T-helper 2 cell treated with Interferon-gamma antibody and Interleukin-4, amounts not matched to agents 5 μg/mL and 100 μg/mL, for 36 hours (primary cell): Measurements from ENCODE around the gene NUDCD2.
A peak's percentile ranks its signal among the peaks of the same experiment; 100 is the strongest.
"Not testable (repeated sequence)": the region's sequence is repeated elsewhere in the genome, so short reads cannot be mapped to it uniquely, and the experiment has no call there.

Experiments
- DNase-seq: peaks from one replicate; pipeline ENCODE4 v3.0.0; 2021; ENCODE audit warnings: low spot score
- H3K27ac Mint-ChIP-seq: one replicate; pipeline ENCODE4 v1.8.0; 2021; ENCODE audit warnings: mild to moderate bottlenecking, mixed read lengths
- H3K27me3 Mint-ChIP-seq: one replicate; pipeline ENCODE4 v1.8.0; 2021; ENCODE audit warnings: low read depth, mixed read lengths
- H3K36me3 Mint-ChIP-seq: one replicate; pipeline ENCODE4 v1.8.0; 2021; ENCODE audit warnings: low read depth, mixed read lengths
- H3K4me1 Mint-ChIP-seq: one replicate; pipeline ENCODE4 v1.8.0; 2021; ENCODE audit warnings: low read depth, mixed read lengths
- H3K4me3 Mint-ChIP-seq: one replicate; pipeline ENCODE4 v1.8.0; 2022; ENCODE audit warnings: mild to moderate bottlenecking, moderate library complexity, mixed read lengths
- H3K9me3 Mint-ChIP-seq: one replicate; pipeline ENCODE4 v1.8.0; 2021; ENCODE audit warnings: mixed read lengths

Gene NUDCD2

GRCh38 chr5:163456029-163456589 lies 3.8 kb downstream of the NUDCD2 start:
- peak overlapping the region; percentile 3 for H3K4me3 Mint-ChIP-seq
- peaks cover 31% of the 10 kb centered on the region for H3K4me1 Mint-ChIP-seq
- peak overlapping the region; percentile 35 for H3K27ac Mint-ChIP-seq
- no peaks in the 10 kb centered on the region for H3K9me3 Mint-ChIP-seq
- DNase-seq: no peak
- peaks cover 38% of the 10 kb centered on the region for H3K36me3 Mint-ChIP-seq
- H3K27me3 Mint-ChIP-seq: peaks cover 3% of the 10 kb centered on the region

GRCh38 chr5:163455406-163455805 lies 4.5 kb downstream of the NUDCD2 start:
- H3K9me3 Mint-ChIP-seq, DNase-seq, H3K27me3 Mint-ChIP-seq, H3K4me3 Mint-ChIP-seq: not testable (repeated sequence)
- Mint-ChIP-seq H3K4me1 (peaks cover 30% of the 10 kb centered on the region), H3K36me3 (peaks cover 45% of the 10 kb centered on the region), H3K27ac (peak overlapping the region; percentile 35)

GRCh38 chr5:163453705-163454104 lies 6.2 kb downstream of the NUDCD2 start:
- H3K27ac Mint-ChIP-seq: no peak overlapping the region
- H3K36me3 Mint-ChIP-seq: peaks cover 51% of the 10 kb centered on the region
- H3K4me3 Mint-ChIP-seq: no peak overlapping the region
- peaks cover 27% of the 10 kb centered on the region for H3K4me1 Mint-ChIP-seq
- no peaks in the 10 kb centered on the region for H3K27me3 Mint-ChIP-seq
- H3K9me3 Mint-ChIP-seq: no peaks in the 10 kb centered on the region
- DNase-seq: no peak

GRCh38 chr5:163451489-163451888 lies 8.4 kb downstream of the NUDCD2 start:
- H3K9me3 Mint-ChIP-seq: no peaks in the 10 kb centered on the region
- DNase-seq: no peak
- H3K27me3 Mint-ChIP-seq: no peaks in the 10 kb centered on the region
- H3K27ac Mint-ChIP-seq: no peak overlapping the region
- H3K4me1 Mint-ChIP-seq: peaks cover 27% of the 10 kb centered on the region
- no peak overlapping the region for H3K4me3 Mint-ChIP-seq
- peaks cover 65% of the 10 kb centered on the region for H3K36me3 Mint-ChIP-seq

- Mint-ChIP-seq H3K9me3 (no peaks in the 10 kb centered on the region), H3K4me1 (peaks cover 13% of the 10 kb centered on the region), H3K27me3 (no peaks in the 10 kb centered on the region), H3K36me3 (peaks cover 69% of the 10 kb centered on the region), H3K27ac (no peak overlapping the region), H3K4me3 (no peak overlapping the region)
- no peak for DNase-seq
Measured at GRCh38 chr5:163448491-163448890, 11.4 kb downstream of the NUDCD2 start.

GRCh38 chr5:163447875-163448274 lies 12.0 kb downstream of the NUDCD2 start:
- no peak for DNase-seq
- Mint-ChIP-seq H3K27me3 (no peaks in the 10 kb centered on the region), H3K4me3 (no peak overlapping the region), H3K36me3 (peaks cover 68% of the 10 kb centered on the region), H3K4me1 (peaks cover 13% of the 10 kb centered on the region), H3K27ac (peak overlapping the region; percentile 31), H3K9me3 (no peaks in the 10 kb centered on the region)

GRCh38 chr5:163447191-163447590 lies 12.7 kb downstream of the NUDCD2 start:
- Mint-ChIP-seq H3K27ac (no peak overlapping the region), H3K9me3 (no peaks in the 10 kb centered on the region), H3K4me3 (no peak overlapping the region), H3K36me3 (peaks cover 72% of the 10 kb centered on the region), H3K27me3 (no peaks in the 10 kb centered on the region), H3K4me1 (peaks cover 10% of the 10 kb centered on the region)
- no peak for DNase-seq

GRCh38 chr5:163445345-163445744 lies 14.6 kb downstream of the NUDCD2 start:
- peaks cover 78% of the 10 kb centered on the region for H3K36me3 Mint-ChIP-seq
- H3K4me3 Mint-ChIP-seq: no peak overlapping the region
- no peaks in the 10 kb centered on the region for H3K27me3 Mint-ChIP-seq
- no peaks in the 10 kb centered on the region for H3K9me3 Mint-ChIP-seq
- H3K27ac Mint-ChIP-seq: no peak overlapping the region
- peaks cover 19% of the 10 kb centered on the region for H3K4me1 Mint-ChIP-seq
- DNase-seq: no peak

GRCh38 chr5:163444526-163444925 lies 15.4 kb downstream of the NUDCD2 start:
- H3K27me3 Mint-ChIP-seq: no peaks in the 10 kb centered on the region
- H3K9me3 Mint-ChIP-seq: no peaks in the 10 kb centered on the region
- no peak overlapping the region for H3K27ac Mint-ChIP-seq
- no peak overlapping the region for H3K4me3 Mint-ChIP-seq
- no peak for DNase-seq
- H3K36me3 Mint-ChIP-seq: peaks cover 79% of the 10 kb centered on the region
- H3K4me1 Mint-ChIP-seq: peaks cover 26% of the 10 kb centered on the region

GRCh38 chr5:163440954-163441353 lies 18.9 kb downstream of the NUDCD2 start:
- DNase-seq: no peak
- H3K27me3 Mint-ChIP-seq: no peaks in the 10 kb centered on the region
- peaks cover 57% of the 10 kb centered on the region for H3K36me3 Mint-ChIP-seq
- H3K9me3 Mint-ChIP-seq: no peaks in the 10 kb centered on the region
- peaks cover 30% of the 10 kb centered on the region for H3K4me1 Mint-ChIP-seq
- H3K4me3 Mint-ChIP-seq: no peak overlapping the region
- H3K27ac Mint-ChIP-seq: no peak overlapping the region

GRCh38 chr5:163439092-163439425 lies 20.8 kb downstream of the NUDCD2 start:
- H3K27ac Mint-ChIP-seq: peak overlapping the region; percentile 31
- H3K4me1 Mint-ChIP-seq: peaks cover 30% of the 10 kb centered on the region
- DNase-seq: no peak
- H3K27me3 Mint-ChIP-seq: no peaks in the 10 kb centered on the region
- H3K9me3 Mint-ChIP-seq: no peaks in the 10 kb centered on the region
- H3K36me3 Mint-ChIP-seq: peaks cover 44% of the 10 kb centered on the region
- peak overlapping the region; percentile 94 for H3K4me3 Mint-ChIP-seq

- DNase-seq: peak; percentile 91
- Mint-ChIP-seq H3K9me3 (no peaks in the 10 kb centered on the region), H3K27ac (peak within 1 kb of the TSS; percentile 89), H3K36me3 (peaks cover 36% of the 10 kb centered on the region), H3K4me1 (peaks cover 30% of the 10 kb centered on the region), H3K4me3 (peak within 1 kb of the TSS; percentile 94), H3K27me3 (peaks cover 5% of the 10 kb centered on the region)
Measured at GRCh38 chr5:163437309-163438182, 22.4 kb downstream of the NUDCD2 start, which contains the start of gene CCNG1. TSS of gene CCNG1 (plus strand) at chr5:163437595. CDS start at chr5:163439257, 1,662 bp downstream.

- no peaks in the 10 kb centered on the region for H3K9me3 Mint-ChIP-seq
- peak overlapping the region; percentile 89 for H3K27ac Mint-ChIP-seq
- H3K36me3 Mint-ChIP-seq: peaks cover 31% of the 10 kb centered on the region
- DNase-seq: no peak
- peaks cover 11% of the 10 kb centered on the region for H3K27me3 Mint-ChIP-seq
- peak overlapping the region; percentile 94 for H3K4me3 Mint-ChIP-seq
- H3K4me1 Mint-ChIP-seq: peaks cover 30% of the 10 kb centered on the region
Measured at GRCh38 chr5:163437011-163437308, 22.9 kb downstream of the NUDCD2 start.

- Mint-ChIP-seq H3K4me3 (peak overlapping the region; percentile 94), H3K9me3 (no peaks in the 10 kb centered on the region), H3K27ac (peak overlapping the region; percentile 89), H3K27me3 (peaks cover 15% of the 10 kb centered on the region), H3K36me3 (peaks cover 28% of the 10 kb centered on the region), H3K4me1 (peaks cover 30% of the 10 kb centered on the region)
- DNase-seq: no peak
Measured at GRCh38 chr5:163436515-163436914, 23.4 kb downstream of the NUDCD2 start.
